Endothelial cell of umbilical vein (primary cell): ENCODE results near the gene DLEU7. TPM values are rescaled to one million over a fixed set of nuclear protein-coding genes. Genes with fewer than 3 reads are reported as not detected.

Source experiments
- BruUV-seq: library from RNA; stranded (reverse); fragments of 400-500 nt; replicated peaks from 2 replicates; lab custom pipeline; 2021; lab: Mats Ljungman, UMichigan
- CTCF ChIA-PET: fragments of 300-600, 350-600 bp; sonication (Branson Sonifier 250); formaldehyde crosslinking; loops from one replicate; lab custom pipeline; 2021; ENCODE audit warnings: antibody characterized with exemption, inconsistent platforms; lab: Charles Lee
- POLR2A ChIA-PET: fragments of 300-600, 350-600 bp; sonication (Branson Sonifier 250); formaldehyde crosslinking; loops from one replicate; lab custom pipeline; 2021; ENCODE audit warnings: antibody characterized with exemption, inconsistent platforms; lab: Charles Lee
- DNase-seq: peaks from one replicate; pipeline ENCODE4 v3.0.0-alpha.2; 2011; ENCODE audit warnings: low read depth, low spot score
- FAIRE-seq: peaks from 2 replicates; lab custom pipeline; 2011; peaks lifted over from hg19 to GRCh38; lab: Jason Lieb, UNC
- H2AFZ ChIP-seq: 2 replicates; pipeline ENCODE4 v1.6.0; 2012; ENCODE audit warnings: low read depth, low read length, control low read depth, inconsistent platforms
- H3K27ac ChIP-seq: 2 replicates; pipeline ENCODE4 v1.5.1; 2011; ENCODE audit warnings: low read depth, mild to moderate bottlenecking, control low read depth, low read length, moderate library complexity; ENCODE audit not compliant: insufficient read depth
- H3K27me3 ChIP-seq, 2 experiments: 2 replicates each; pipeline versions ENCODE4 v1.6.0 to v1.6.1; 2011; ENCODE audit warnings: low read length in 2 of 2, mixed read lengths in 1 of 2; ENCODE audit not compliant: control insufficient read depth in 2 of 2, insufficient read depth in 2 of 2
- H3K36me3 ChIP-seq, 2 experiments: 2 replicates in 1 of 2; 3 replicates in 1 of 2; pipeline ENCODE4 v1.5.1; 2011; ENCODE audit warnings: low read length in 2 of 2, mild to moderate bottlenecking in 1 of 2, moderate library complexity in 1 of 2; ENCODE audit not compliant: control insufficient read depth in 2 of 2, insufficient read depth in 2 of 2; ENCODE audit errors: extremely low read depth in 1 of 2
- H3K4me1 ChIP-seq: 3 replicates; pipeline ENCODE4 v1.5.1; 2011; ENCODE audit warnings: mild to moderate bottlenecking, low read length; ENCODE audit not compliant: control insufficient read depth, insufficient read depth; ENCODE audit errors: extremely low read depth
- H3K4me2 ChIP-seq: 2 replicates; pipeline ENCODE4 v1.6.1; 2011; ENCODE audit warnings: low read length, control low read depth, mixed read lengths; ENCODE audit not compliant: insufficient read depth
- H3K4me3 ChIP-seq, 3 experiments: fragments of 200-600 bp in 1 of 3; sonication (generic), shearing (Covaris generic) in 1 of 3; replicated peaks in 1 of 3; 2 replicates each; pipeline ENCODE4 v1.5.1; 2011 to 2016; ENCODE audit warnings: control low read depth in 3 of 3, low read length in 3 of 3, mild to moderate bottlenecking in 2 of 3, inconsistent platforms in 1 of 3, low read depth in 1 of 3, moderate library complexity in 1 of 3; ENCODE audit not compliant: insufficient read depth in 1 of 3
- H3K79me2 ChIP-seq: 2 replicates; pipeline ENCODE4 v1.6.0; 2012; ENCODE audit warnings: low read length, inconsistent platforms; ENCODE audit not compliant: control insufficient read depth, insufficient read depth
- H3K9ac ChIP-seq: replicated peaks from 2 replicates; pipeline ENCODE3; 2011; ENCODE audit warnings: low read length, control low read depth; ENCODE audit not compliant: insufficient read depth; ENCODE audit errors: extremely low read depth
- H3K9me1 ChIP-seq: replicated peaks from 3 replicates; pipeline ENCODE4 v1.6.0; 2011; ENCODE audit warnings: mild to moderate bottlenecking, low read length; ENCODE audit not compliant: control insufficient read depth, insufficient read depth; ENCODE audit errors: extremely low read depth
- H3K9me3 ChIP-seq: replicated peaks from 2 replicates; pipeline ENCODE4 v1.5.1; 2012; ENCODE audit warnings: low read length, inconsistent platforms; ENCODE audit not compliant: control insufficient read depth, insufficient read depth
- H4K20me1 ChIP-seq: replicated peaks from 2 replicates; pipeline ENCODE3; 2011; ENCODE audit warnings: mild to moderate bottlenecking, low read length; ENCODE audit not compliant: control insufficient read depth, insufficient read depth; ENCODE audit errors: extremely low read depth
- EZH2 ChIP-seq: IDR thresholded peaks from 2 replicates; pipeline ENCODE4 v1.6.1; 2012; ENCODE audit warnings: borderline replicate concordance, low read depth, mild to moderate bottlenecking, moderate library complexity, low read length, inconsistent platforms; ENCODE audit not compliant: severe bottlenecking
- FOS ChIP-seq: IDR thresholded peaks from 2 replicates; pipeline ENCODE4 v1.6.1; 2011; ENCODE audit warnings: mild to moderate bottlenecking, low read length, moderate library complexity, borderline replicate concordance; ENCODE audit not compliant: insufficient read depth
- GATA2 ChIP-seq: IDR thresholded peaks from 2 replicates; pipeline ENCODE4 v1.7.0; 2011; ENCODE audit warnings: low read depth, mild to moderate bottlenecking, moderate library complexity, mixed read lengths, low read length; ENCODE audit not compliant: insufficient read length, insufficient read depth
- JUN ChIP-seq: IDR thresholded peaks from 2 replicates; pipeline ENCODE4 v1.6.1; 2011; ENCODE audit warnings: borderline replicate concordance, low read depth; ENCODE audit not compliant: insufficient read length, insufficient read depth
- MYC ChIP-seq: IDR thresholded peaks from one replicate; pipeline ENCODE4 v1.6.1; 2011; ENCODE audit warnings: mild to moderate bottlenecking, low read depth, low read length
- POLR2A ChIP-seq: IDR thresholded peaks from 2 replicates; pipeline ENCODE4 v1.6.1; 2012; ENCODE audit warnings: low read depth, mild to moderate bottlenecking, control low read depth, low read length
- POLR2AphosphoS5 ChIP-seq: IDR thresholded peaks from 2 replicates; pipeline ENCODE4 v1.6.1; 2012; ENCODE audit warnings: low read depth, mild to moderate bottlenecking, control low read depth, low read length, moderate library complexity; ENCODE audit not compliant: insufficient read depth
- dilution Hi-C: fragments of 300-500 bp; cut with MboI; formaldehyde crosslinking; loops from one replicate; pipeline ENCODE4 v1.15.0; 2019; ENCODE audit warnings: low sequenced_read_pairs; ENCODE audit not compliant: extremely low pct_ligation_motif_present
- intact Hi-C: fragments of 100-400 bp; cut with micrococcal nuclease; formaldehyde crosslinking; loops from one replicate; pipeline ENCODE4 v1.10.0; 2022
- polyA plus RNA-seq, 4 experiments: library from polyadenylated mRNA; depleted of rRNA in 3 of 4; stranded (reverse) in 3 of 4; unstranded in 1 of 4; fragments of >200 nt; gene quantifications; 2 replicates each; pipeline versions ENCODE4 v1.2.1 to v1.2.3, GENCODE V29; 2011 to 2012; ENCODE audit warnings: missing spikeins in 1 of 4
- total RNA-seq: library from RNA; stranded (reverse); gene quantifications from 2 replicates; pipeline ENCODE4 v1.2.3, GENCODE V29; 2021
- TF ChIP-seq, protein P1 (sequence below), 2 donors: IDR thresholded peaks; 1 replicate in 1 of 2; 2 replicates in 1 of 2; pipeline ENCODE4 v1.5.1; 2011; ENCODE audit warnings: low read length in 2 of 2, mild to moderate bottlenecking in 2 of 2, moderate library complexity in 2 of 2, control low read depth in 1 of 2, inconsistent platforms in 1 of 2, low read depth in 1 of 2; ENCODE audit not compliant: insufficient read depth in 1 of 2; ENCODE audit errors: extremely low read depth in 1 of 2
- TF ChIP-seq, protein P2 (sequence below): IDR thresholded peaks from 2 replicates; pipeline ENCODE4 v1.6.1; 2011; ENCODE audit not compliant: insufficient read depth, insufficient read length

Gene DLEU7
- total and polyA plus RNA-seq, 2 donors (not counting 3 experiments of a cell fraction or from before 2014, with no cell fraction given): not detected

DNA sequence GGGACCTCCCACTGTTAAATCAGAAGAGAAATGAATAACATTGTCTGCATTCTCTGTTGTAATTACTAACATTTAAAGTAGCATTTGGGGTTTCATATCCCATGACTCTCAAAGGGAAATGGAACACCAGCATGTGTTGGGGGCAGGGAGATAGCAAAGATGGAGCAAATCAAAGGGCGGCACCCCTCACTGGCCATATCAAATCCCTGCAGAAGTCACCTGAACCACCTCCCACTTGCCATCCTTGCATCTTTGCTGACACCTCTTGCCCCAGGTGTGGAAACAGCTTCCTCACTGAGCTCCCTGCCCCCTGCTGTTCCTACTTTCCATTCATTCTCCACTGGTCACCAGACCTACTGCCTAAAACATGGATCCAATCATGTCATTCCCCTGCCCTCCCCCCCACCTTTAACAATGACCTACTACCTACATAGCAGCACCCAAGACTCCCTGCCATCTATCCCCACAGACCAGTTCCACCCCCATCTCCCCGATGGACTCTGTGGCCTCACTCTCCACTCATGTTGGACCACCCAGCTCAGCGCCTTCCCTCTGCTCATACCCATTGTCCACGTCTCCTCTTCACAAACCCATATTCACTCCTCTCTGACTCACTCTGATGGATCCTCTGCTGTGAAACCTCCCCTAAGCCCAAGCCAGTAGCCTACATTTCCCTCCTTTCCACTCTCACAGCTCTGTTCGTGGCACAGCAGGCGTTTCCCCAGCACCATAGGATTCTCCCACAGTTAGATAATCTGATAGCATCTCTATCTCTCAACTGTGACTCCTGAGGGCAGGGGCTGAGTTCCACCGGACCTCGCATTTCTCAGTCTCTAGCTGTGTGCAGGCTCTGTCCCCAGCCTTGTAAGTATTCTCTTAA is 55.9 kb downstream of the DLEU7 start:
- ChIA-PET CTCF (no interaction called here), POLR2A (no interaction called here)
- intact Hi-C loops: no loop called here
- no peaks in the 10 kb centered on the region for H4K20me1 ChIP-seq
- dilution Hi-C loops: no loop called here
- H3K27me3 ChIP-seq: peaks cover 7 to 12% of the 10 kb centered on the region in 2 experiments
- no peaks in the 10 kb centered on the region for H3K79me2 ChIP-seq
- H3K9ac ChIP-seq: no peak overlapping the region
- no peaks in the 10 kb centered on the region for H3K36me3 ChIP-seq
- H3K4me3 ChIP-seq: no peak overlapping the region
- H3K27ac ChIP-seq: no peak overlapping the region
- H2AFZ ChIP-seq: no peak overlapping the region
- no peak overlapping the region for H3K4me2 ChIP-seq
- no peak for FAIRE-seq
- no peaks in the 10 kb centered on the region for H3K9me1 ChIP-seq
- no peak for DNase-seq
- no peaks in the 10 kb centered on the region for H3K9me3 ChIP-seq
- no peaks in the 10 kb centered on the region for H3K4me1 ChIP-seq
- no peak for TF ChIP-seq GATA2
- no peak for TF ChIP-seq JUN
- TF ChIP-seq POLR2A: no peak
- TF ChIP-seq POLR2AphosphoS5: no peak
- TF ChIP-seq EZH2: no peak
- TF ChIP-seq, protein P1, sequence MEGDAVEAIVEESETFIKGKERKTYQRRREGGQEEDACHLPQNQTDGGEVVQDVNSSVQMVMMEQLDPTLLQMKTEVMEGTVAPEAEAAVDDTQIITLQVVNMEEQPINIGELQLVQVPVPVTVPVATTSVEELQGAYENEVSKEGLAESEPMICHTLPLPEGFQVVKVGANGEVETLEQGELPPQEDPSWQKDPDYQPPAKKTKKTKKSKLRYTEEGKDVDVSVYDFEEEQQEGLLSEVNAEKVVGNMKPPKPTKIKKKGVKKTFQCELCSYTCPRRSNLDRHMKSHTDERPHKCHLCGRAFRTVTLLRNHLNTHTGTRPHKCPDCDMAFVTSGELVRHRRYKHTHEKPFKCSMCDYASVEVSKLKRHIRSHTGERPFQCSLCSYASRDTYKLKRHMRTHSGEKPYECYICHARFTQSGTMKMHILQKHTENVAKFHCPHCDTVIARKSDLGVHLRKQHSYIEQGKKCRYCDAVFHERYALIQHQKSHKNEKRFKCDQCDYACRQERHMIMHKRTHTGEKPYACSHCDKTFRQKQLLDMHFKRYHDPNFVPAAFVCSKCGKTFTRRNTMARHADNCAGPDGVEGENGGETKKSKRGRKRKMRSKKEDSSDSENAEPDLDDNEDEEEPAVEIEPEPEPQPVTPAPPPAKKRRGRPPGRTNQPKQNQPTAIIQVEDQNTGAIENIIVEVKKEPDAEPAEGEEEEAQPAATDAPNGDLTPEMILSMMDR (IDR thresholded peaks at IDR 0.05; ENCODE audit: extremely low read depth in 1 of 2, insufficient read depth in 1 of 2, low read depth in 1 of 2, low read length in 2 of 2): no peak
- TF ChIP-seq FOS: no peak
- TF ChIP-seq MYC: no peak
- TF ChIP-seq, protein P2, sequence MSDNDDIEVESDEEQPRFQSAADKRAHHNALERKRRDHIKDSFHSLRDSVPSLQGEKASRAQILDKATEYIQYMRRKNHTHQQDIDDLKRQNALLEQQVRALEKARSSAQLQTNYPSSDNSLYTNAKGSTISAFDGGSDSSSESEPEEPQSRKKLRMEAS: no peak
- BruUV-seq: no TSS peak
